ENCODE data around the gene LAMA1. TPM values are rescaled to one million over a fixed set of nuclear protein-coding genes. Genes with fewer than 3 reads are reported as not detected.

The LAMA1 gene
- total RNA-seq, 4 donors from 2014 or later: 1.1 to 4.6 (median 1.3) TPM

DNA sequence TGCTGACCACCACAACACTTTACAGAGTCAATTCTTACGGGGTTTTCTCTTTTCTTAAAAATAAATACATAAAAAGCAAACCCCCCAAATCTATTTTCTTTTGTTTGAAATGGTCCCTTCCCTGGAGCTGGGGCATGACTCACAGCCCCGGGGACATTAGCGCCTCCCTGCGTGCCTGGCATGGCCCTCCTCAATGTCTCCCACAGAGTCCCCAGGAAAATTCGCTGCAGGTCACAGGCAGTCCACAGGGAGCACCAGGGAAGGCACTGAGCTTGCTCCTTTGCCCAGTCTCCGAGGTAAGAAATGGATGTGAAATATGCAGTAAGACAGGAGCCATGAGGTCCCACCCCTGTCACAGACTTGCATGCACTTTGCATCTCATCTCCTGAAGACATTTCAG, 142.5 kb downstream of the LAMA1 start:
- TF ChIP-seq, protein P1, sequence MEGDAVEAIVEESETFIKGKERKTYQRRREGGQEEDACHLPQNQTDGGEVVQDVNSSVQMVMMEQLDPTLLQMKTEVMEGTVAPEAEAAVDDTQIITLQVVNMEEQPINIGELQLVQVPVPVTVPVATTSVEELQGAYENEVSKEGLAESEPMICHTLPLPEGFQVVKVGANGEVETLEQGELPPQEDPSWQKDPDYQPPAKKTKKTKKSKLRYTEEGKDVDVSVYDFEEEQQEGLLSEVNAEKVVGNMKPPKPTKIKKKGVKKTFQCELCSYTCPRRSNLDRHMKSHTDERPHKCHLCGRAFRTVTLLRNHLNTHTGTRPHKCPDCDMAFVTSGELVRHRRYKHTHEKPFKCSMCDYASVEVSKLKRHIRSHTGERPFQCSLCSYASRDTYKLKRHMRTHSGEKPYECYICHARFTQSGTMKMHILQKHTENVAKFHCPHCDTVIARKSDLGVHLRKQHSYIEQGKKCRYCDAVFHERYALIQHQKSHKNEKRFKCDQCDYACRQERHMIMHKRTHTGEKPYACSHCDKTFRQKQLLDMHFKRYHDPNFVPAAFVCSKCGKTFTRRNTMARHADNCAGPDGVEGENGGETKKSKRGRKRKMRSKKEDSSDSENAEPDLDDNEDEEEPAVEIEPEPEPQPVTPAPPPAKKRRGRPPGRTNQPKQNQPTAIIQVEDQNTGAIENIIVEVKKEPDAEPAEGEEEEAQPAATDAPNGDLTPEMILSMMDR (IDR thresholded peaks at IDR 0.05; ENCODE audit: low read depth): no peak

DNA sequence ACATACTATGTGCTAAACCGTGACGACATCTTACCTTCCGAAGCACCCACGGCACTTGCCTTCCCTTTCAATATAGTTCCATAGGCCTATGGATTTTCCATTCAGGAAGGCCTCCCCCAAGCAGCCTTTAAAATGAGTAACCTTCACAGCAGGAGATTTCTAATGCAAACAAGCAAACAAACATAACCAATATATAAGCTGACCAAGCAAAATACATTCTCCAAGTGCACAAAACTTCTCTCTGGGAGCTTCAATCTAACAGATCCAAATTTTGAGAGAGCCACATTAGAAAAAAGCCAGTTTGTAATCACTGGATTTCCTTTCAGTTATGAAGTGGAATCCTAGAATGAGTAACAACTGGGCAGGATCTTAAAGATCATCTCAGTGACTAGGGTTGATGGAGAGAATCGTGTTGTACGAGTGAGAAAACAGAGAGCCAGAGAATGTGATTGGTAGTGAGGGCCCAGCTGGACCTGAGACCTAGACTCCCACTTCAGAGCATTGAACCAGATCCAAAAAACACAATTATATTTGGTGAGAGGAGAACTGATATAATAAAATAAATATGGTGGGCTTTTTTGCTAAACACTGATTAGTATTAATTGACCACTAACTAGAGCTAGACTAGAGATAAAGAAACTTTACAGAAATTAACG, 145.6 kb downstream of the LAMA1 start:
- TF ChIP-seq, protein P1 (IDR thresholded peaks at IDR 0.05; ENCODE audit: low read depth): no peak

DNA sequence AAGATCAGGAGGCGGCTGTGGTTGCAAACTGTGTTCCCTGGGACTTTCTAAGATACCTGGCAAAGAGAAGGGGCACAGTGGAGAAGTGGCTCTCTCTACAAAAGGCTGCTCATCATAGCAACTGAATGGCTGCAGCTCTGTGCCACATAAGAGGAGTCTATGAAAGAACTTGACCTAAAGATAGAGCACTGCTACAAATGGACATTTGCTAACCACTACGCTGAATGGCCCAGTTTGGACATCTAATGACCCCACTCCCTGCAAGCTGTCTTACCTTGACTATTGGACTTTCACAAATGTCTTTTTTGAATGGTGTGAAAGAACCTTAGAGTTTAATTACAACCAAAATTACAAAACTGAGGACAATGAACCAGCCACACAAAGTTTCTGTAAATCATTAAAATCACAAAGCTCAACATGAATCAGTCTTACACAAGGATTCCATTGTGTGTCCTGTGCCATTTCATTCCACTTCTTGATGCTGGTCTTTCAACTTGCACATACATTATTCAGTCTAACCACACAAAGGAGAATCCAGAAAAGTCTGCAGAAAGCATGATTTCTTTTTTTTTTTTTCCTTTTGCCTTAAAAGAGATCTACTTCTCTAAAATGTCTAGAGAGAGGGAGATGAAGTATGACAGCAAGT, 154.0 kb downstream of the LAMA1 start:
- TF ChIP-seq, protein P1 (IDR thresholded peaks at IDR 0.05; ENCODE audit: low read depth): no peak

DNA sequence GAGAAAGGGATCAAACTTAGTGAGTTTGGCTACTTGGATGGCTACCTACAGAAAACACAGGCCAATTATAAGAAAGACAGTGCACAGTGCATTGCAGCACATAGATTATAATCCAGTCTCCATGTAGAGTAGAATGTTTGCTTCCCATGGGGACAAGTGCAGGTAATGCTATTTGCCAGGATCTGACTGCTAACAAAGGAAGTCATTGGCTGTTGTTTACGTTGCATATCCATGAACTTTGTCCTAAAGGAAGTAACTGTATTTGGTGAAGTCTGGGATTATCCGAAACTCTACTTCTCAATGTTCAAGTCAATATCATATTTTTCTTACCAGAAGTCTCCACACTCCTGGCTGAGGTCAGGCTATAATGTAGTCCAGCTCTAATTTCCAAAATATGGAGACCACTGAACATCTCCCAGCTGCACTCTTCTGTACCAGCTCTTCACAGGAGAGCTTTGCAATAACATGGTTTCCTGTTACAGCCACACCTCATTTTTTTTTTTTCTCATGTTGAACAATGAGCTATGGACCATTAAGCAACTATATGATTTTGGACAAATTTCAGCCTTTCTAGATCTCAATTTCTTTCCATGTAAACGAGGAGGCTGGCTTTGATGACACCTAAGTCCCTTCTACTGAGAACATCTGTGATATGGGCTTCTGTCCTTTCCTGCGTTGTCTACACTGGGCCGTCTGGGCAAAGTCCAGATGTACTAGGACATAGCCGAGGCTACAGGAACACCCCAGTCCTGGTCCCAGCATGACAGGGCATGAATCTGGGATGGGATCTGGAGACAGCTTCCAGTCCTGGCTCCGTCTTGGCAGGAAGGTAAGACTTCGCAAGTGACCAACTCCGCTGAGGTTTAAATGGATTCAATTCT, 154.8 kb downstream of the LAMA1 start:
- TF ChIP-seq, protein P1 (IDR thresholded peaks at IDR 0.05; ENCODE audit: low read depth): no peak

DNA sequence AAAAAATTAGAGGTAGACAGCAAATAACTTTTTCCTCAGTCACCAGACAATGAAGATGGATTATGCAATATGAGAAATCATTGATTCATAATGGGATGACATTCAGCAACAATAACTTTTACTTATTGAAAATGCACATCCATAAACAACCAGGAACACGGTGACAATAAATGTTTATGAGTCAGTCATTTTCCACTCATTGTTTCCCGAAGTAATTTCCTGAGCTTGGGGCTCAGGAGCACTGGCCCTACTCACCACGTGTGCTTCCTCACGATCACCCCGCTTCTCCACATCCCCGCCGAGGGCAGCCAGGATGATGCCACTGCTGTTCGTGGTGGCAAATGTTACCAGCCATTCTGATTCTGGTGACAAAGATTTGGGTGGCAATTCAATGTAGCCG, 156.3 kb downstream of the LAMA1 start:
- TF ChIP-seq, protein P1 (IDR thresholded peaks at IDR 0.05; ENCODE audit: low read depth): no peak

DNA sequence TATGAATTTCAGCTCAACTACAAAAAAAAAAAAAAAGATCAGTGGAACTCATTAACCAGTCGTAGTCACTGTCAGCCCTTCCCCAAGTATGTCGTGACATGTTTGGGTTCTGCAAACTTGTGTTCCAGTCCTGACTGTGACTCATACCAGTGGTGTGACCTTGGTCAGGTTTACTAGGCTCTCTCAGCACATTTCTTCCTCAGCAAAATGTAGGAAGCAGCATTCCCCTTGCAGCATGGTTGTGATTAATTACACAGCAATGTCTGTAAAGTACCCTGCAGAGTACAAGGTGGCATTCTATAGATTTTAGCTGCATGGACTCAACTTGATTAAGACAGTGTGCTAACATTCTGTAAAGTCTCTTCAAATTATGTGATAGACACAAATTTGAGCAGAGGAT, 156.9 kb downstream of the LAMA1 start:
- TF ChIP-seq, protein P1 (IDR thresholded peaks at IDR 0.05; ENCODE audit: low read depth): no peak

DNA sequence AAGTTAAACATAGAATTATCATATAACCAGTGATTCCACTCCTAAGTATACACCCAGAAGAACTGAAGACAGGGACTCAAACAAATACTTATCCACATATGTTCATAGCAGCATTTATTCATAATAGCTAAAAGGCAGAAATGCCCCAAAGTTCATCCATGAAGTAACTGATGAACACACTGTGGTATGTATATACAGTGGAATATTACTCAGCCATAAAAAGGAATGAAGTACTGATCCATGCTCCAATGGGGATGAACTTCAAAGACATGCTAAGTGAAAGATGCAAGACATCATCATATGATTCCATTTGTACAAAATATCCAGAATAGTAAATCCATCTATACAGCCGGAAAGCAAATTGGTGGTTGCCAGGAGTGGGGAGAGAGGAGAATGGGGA, 157.5 kb downstream of the LAMA1 start:
- TF ChIP-seq, protein P1 (IDR thresholded peaks at IDR 0.05; ENCODE audit: low read depth): no peak
